Spleen (tissue), 7 donors: Measurements from ENCODE around the gene HOXA10.

Experiments
- CTCF ChIP-seq, 11 experiments: fragments of 200-600 bp in 7 of 11; fragments of 450-650 bp in 4 of 11; sonication (generic) in 4 of 11; IDR thresholded peaks in 8 of 11; conservative IDR thresholded peaks in 3 of 11; 1 replicate in 7 of 11; 2 replicates in 4 of 11; pipeline versions ENCODE4 v1.4.0 to v1.8.0; 2016 to 2021; ENCODE audit warnings: antibody characterized with exemption in 11 of 11, inconsistent platforms in 4 of 11, mild to moderate bottlenecking in 1 of 11
- POLR2AphosphoS5 ChIP-seq, 3 donors: sonication (generic); formaldehyde crosslinking; IDR thresholded peaks; one replicate each; pipeline ENCODE4 v1.5.1; 2017; ENCODE audit warnings: antibody characterized with exemption in 3 of 3
- donor health status: DM: no; HTN: no; CAD: no; lungs with moderate emphysema.
- donor health status: DM: no; HTN: no; CAD: no.
- donor health status: DM: no; HTN: no; CAD: no.

DNA sequence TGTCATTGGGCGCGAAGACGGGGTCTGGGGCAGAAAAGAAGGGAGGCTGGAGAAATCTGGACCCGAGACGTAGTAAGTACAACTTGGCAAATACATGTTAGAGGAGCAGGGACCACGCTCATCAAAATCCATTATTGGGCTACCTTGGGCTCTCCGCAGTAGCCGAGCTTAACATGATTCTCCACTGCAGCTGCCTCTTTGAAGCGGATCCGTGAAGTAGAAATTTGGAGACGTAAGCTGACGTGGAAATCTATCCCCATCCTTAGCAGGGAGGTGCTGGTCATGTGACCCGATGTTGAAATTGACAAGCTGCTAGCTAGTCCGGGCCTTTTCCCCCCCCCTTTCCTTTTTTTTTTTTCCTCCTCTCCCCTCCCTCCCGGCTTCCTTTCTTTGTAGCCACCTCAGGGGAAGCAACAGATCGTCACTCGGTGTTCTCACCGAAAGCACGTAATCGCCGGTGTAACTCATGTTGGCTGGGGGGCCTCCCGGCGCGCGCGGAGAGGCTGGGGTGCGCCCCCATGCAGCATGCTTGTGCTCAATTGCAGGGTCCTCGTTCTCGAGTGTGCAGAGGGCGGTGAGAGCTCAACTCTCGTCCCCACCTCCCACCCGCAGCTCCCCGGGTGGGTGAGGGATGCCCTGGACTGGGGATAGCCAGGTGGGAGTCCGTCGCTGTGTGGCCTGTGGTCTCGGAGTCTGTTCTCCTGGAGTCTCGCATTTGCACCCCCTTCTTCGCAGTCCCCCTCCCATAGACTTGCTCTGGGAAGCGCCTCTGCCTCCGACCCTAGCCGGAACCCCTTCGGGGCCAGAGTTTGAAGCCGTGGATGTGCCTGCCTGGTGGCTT lies 11.1 kb upstream of the HOXA10 start, which contains the start of gene HOXA11:
- no peak for TF ChIP-seq CTCF (IDR thresholded peaks at IDR 0.05 in 8 of 11, conservative IDR thresholded peaks at IDR 0.05 in 3 of 11)
- TF ChIP-seq POLR2AphosphoS5 (IDR thresholded peaks at IDR 0.05): no peak
